Activated CD4-positive, CD25-positive, alpha-beta regulatory T cell treated with anti-CD3 and anti-CD28 coated beads, Interleukin-2, amount 50 U/mL, for 16 hours (primary cell): ENCODE measurements around the gene NGEF.
"Not testable (repeated sequence)": the region's sequence is repeated elsewhere in the genome, so short reads cannot be mapped to it uniquely, and the experiment has no call there.

Experiments
- DNase-seq: peaks from one replicate; pipeline ENCODE4 v3.0.0-alpha.2; 2020; ENCODE audit warnings: low read depth, low spot score

Gene NGEF

DNA sequence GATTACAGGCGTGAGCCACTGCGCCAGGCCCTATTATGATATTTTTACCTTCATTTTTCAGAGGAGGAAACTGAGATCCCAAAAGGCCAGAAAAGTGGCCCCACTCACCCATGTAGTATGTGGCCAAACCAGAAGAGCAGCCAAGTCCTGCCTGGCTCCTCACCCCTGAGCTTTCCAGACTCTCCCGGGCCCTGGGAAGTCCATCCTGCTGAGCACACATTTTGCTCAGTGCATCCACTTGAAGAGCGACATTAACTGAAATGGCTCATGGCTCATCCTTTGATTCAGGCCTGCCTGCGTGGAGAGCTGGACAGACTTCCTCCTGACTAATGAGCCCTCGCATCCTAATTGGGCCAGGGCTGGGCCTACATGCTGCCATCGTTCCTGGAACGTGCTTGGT, 9.5 kb upstream of the NGEF start:
- DNase-seq = no peak

- no peak for DNase-seq
Measured at GRCh38 chr2:233021771-233022170, 8.7 kb upstream of the NGEF start.

DNA sequence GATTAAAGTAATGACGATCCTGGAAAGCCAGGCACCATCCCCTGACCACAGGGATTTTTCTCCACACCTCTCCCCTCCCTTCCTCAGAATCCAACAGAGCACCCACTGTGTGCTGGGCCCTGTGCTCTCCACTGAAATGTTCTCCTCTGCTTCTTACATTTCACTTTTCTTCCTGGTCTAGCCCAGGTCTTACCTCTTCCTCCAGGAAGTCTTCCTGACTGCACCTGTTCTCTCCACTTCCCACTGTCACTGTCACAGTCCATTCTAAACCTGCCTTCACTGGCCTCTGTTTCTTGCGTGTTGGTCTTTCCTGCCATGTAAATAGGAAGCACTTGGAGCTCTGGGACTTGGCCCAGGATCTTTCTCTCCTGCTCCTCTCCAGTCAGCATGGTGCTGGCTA, 7.4 kb upstream of the NGEF start:
- no peak for DNase-seq

GRCh38 chr2:233019610-233020009, 6.6 kb upstream of the NGEF start:
- not testable (repeated sequence) for DNase-seq

GRCh38 chr2:233017947-233018346, 4.9 kb upstream of the NGEF start:
- DNase-seq = no peak

GRCh38 chr2:233015019-233015645, 2.1 kb upstream of the NGEF start:
- DNase-seq = no peak

DNA sequence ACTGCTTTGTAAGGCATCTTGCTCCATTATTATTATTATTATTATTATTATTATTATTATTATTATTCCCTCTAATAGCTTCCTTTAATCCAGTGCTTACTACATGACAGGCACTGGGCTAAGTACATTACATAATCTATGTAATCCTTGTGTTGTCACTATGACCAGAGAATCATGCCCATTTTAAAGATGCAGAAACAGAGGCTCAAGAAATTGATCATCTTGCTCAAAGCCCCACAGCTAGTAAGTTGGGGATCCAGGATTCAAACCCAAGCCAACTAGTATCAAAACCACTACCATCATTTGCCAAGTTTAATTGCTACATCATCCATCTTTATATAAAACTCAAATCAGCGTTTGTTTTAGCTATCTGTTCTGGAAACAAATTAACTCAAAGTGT, 594 bp upstream of the NGEF start:
- DNase-seq = no peak

DNA sequence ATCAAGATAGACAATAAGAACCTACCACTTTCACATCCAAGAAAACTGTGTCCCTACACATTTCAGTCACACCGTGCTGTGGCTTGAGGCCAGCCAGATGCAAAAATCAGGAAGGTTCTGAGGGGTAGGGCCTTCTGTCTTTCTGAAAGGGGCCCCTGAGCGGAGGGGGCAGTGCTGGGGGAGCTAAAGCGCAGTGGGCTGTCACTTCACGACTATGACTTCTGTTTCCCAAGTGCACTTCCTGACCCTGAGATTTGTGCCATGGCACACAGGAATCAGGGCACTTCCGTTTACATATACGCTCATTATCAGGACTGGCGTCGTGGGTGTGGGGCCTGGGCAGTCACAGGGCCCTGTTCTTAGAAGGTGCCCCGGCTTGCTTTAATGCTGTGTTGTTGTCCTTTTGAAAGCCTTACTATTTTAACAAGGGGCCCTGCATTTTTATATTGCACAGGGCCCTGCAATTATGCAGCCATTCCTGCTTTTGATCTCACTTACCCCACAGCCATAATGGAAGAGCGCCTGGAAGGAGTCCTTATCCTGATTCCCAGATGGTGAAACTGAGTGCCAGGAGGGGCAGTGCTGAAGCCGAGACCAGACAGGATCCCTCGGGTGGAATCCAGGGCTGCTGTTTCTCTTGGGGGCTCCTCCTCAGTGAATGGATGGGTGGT, 620 bp downstream of the NGEF start:
- DNase-seq = no peak

DNA sequence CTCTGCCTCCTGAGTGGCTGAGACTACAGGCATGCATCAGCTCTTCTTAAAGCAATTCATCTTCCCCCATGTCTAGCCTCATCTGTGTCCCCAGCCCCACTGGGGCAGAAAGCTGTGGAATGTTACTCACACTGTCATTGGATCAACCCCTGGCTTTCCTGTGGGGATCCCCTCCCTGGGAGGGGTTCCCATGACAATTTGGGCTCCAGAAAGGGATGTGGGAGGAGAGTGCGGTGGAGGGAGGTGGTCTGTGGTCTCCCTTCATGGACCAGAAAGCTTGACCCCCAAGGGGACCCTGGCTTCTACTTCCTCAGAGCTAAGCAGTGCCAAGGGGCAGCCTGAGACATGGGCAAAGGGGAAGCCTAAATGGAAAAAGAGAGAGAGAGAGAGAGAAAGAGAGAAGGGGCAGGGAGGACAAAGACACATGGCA, 1.3 kb downstream of the NGEF start:
- no peak for DNase-seq

GRCh38 chr2:233011268-233011650, 1.8 kb downstream of the NGEF start:
- no peak for DNase-seq

- DNase-seq = no peak
Measured at GRCh38 chr2:233010569-233011267, 2.3 kb downstream of the NGEF start.

- DNase-seq = no peak
Measured at GRCh38 chr2:233009661-233010060, 3.4 kb downstream of the NGEF start.

- DNase-seq = no peak
Measured at GRCh38 chr2:233007739-233008138, 5.3 kb downstream of the NGEF start.

- DNase-seq = no peak
Measured at GRCh38 chr2:233007270-233007669, 5.8 kb downstream of the NGEF start.

DNA sequence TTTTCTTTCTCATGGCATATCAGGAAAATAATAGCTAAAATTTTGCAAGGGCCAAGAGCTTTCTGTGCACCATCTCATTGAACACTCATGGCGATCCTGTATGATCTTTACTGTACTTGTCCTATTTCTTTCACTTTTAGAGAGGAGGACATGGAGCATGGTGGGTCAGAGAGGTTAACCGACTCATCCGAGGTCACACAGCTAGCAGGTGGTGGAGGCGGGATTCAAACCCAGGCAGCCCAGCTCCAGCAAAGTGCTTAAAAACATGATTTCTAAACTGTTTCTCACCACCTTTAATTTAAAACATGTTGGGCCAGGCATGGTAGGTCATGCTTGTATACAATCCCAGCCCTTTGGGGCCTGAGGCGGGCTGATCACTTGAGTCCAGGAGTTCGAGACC, 6.4 kb downstream of the NGEF start:
- DNase-seq = no peak

DNA sequence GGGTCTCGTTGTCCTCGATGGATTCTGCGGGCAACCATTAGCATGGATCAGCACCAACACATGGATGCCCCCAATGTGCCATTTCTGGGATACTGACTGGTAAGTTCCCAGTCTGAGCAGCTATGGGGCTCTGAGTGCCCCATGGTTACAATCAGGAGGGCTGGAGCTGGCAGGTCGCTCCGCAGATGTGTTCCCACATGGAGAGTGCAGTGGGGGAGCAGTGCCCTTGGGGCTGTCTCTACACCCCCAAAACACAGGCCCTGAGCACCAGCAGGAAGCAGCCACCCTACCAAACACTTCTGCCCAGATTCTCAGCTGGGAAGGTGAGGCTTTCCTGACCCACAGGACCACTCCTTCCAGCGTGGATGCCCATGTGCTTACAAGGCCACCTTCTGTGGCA, 8.0 kb downstream of the NGEF start:
- no peak for DNase-seq

- no peak for DNase-seq
Measured at GRCh38 chr2:233003658-233004555, 9.1 kb downstream of the NGEF start.

DNA sequence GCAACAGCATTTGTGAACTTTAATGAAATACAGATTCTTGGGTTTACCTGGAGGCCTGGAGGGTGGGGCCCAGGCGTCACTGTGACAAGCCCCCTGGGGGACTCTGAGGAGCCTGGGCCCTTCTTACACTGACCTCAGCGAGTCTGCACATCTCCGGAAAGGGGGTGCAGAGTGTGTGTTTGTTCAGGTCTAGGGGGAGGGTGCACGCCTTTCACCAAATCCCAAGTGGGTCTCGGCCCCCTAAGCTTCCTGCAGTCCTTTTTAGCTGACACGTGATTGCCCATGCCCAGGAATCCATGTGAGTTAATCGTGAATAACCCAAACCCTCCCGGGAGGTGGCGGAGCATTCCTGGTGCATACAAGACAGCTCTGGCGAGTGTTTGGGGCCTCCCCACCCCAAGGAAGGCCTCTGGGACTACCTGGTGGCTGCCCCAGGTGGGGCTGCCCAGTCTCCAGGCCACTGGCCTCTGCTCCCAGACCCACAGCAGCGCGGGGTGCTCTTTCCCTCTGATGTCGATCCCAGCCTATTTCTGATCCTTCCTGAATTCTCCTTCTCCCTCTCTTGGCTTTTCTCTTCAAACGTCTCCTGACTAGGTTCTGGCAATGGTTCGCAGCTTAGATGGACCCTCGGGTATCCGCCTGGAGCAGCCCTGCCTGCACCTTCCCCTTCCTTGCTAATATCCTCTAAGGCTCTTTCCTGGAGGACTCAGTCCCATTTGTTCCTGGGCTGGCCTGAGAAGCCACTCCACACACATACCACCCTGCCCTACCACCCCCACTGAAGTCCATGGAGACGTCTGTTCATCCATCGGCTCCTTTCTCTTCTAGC, 10.0 kb downstream of the NGEF start:
- DNase-seq = no peak

DNA sequence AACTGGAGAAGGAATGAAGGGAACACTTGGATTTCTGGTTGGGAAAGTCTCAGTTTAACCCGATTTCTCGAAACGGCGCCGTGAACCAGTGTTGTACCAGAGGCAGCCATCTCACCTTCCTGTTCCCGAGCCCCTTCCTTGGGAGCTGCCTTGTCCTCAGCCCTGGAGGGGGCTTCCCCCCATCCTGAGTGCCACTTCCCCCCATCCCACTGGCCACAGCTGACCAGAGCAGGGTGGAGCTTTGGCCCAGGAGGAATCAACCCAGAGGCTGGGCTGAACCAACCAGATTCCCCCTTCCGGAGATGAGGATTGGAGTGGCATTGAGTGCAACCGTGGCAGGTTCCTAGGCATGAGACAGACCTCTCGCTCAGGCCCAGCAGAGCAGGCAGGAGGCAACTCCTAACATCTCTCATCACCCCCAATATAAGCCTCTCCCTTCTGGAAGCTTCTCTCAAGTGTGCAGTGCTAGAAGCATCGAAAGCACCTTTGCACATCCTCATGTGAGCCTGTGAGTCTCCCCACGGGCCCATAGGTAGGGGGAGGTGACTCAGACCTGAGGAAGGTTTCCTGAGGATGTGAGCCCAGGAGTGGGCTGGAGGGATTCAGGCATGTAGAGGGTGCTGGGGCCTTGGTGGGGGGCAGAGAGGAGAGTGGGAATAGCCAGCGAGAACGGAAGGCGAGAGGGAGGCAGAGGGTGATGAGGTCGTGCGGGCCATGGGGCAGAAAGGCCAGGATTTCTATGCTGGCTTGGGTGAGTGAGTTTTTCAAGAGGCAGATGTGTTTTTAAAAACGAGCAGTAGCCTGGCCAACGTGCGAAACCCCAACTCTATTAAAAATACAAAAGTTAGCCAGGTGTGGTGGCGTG, 11.9 kb downstream of the NGEF start:
- no peak for DNase-seq

DNA sequence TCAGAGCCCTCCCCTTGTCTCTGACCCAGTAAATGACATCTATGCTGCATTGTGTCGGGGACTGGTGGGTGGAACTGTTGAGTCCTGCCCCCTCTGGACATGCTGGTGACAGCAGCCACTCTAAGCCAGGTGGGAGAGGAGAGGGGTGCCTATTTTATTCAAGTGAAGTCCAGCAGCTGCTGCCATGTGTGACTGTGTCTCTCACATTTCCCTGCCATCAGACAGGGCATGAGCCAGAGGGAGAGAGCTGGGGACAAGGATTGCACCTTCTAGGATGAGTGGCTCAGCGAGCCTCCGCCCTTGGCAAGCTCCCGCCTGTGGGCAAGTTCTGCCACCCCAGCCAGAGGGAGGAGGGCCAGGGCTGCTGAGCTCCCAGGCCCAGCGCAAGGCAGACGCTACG, 13.7 kb downstream of the NGEF start:
- no peak for DNase-seq
